GM21619 (cell line): ENCODE data around the gene CCDC97.

Experiments
- ATAC-seq: cut with Tn5 transposase; IDR thresholded peaks from one replicate; pipeline ENCODE4 v1.9.1; 2021; ENCODE audit not compliant: unreplicated experiment

Gene CCDC97

GRCh38 chr19:41318696-41319499 is 8.9 kb downstream of the CCDC97 start:
- ATAC-seq: no peak

GRCh38 chr19:41319500-41320184 is 9.7 kb downstream of the CCDC97 start:
- ATAC-seq: no peak

GRCh38 chr19:41320185-41320518 is 10.2 kb downstream of the CCDC97 start:
- no peak for ATAC-seq

- ATAC-seq: no peak
Measured at GRCh38 chr19:41320568-41320967, 10.6 kb downstream of the CCDC97 start.

GRCh38 chr19:41321204-41321599 is 11.2 kb downstream of the CCDC97 start:
- no peak for ATAC-seq

- no peak for ATAC-seq
Measured at GRCh38 chr19:41321600-41322270, 11.8 kb downstream of the CCDC97 start.

- ATAC-seq: no peak
Measured at GRCh38 chr19:41322451-41322850, 12.5 kb downstream of the CCDC97 start.

- no peak for ATAC-seq
Measured at GRCh38 chr19:41323023-41323422, 13.1 kb downstream of the CCDC97 start.

GRCh38 chr19:41323430-41324125 is 13.6 kb downstream of the CCDC97 start:
- no peak for ATAC-seq

- ATAC-seq: no peak
Measured at GRCh38 chr19:41324231-41324702, 14.3 kb downstream of the CCDC97 start.

- no peak for ATAC-seq
Measured at GRCh38 chr19:41324921-41325639, 15.1 kb downstream of the CCDC97 start.

- ATAC-seq: no peak
Measured at GRCh38 chr19:41325640-41325946, 15.6 kb downstream of the CCDC97 start.

GRCh38 chr19:41325947-41326706 is 16.2 kb downstream of the CCDC97 start:
- ATAC-seq: no peak

- no peak for ATAC-seq
Measured at GRCh38 chr19:41327076-41327575, 17.2 kb downstream of the CCDC97 start.

- peak; percentile 42 for ATAC-seq
Measured at GRCh38 chr19:41327576-41328156, 17.7 kb downstream of the CCDC97 start.

- ATAC-seq: peak; percentile 27
Measured at GRCh38 chr19:41328157-41328841, 18.3 kb downstream of the CCDC97 start.

- ATAC-seq: no peak
Measured at GRCh38 chr19:41328842-41329225, 18.9 kb downstream of the CCDC97 start.

GRCh38 chr19:41330481-41330880 is 20.5 kb downstream of the CCDC97 start:
- no peak for ATAC-seq
